ENCODE results near the gene ZBTB12. TPM values are rescaled to one million over a fixed set of nuclear protein-coding genes. Genes with fewer than 3 reads are reported as not detected.

Gene ZBTB12
- total and polyA plus RNA-seq, 2 of the 13 experiments (the other 11 are each of a cell fraction or from before 2014, with no cell fraction given): 4.8 to 6.0 TPM

DNA sequence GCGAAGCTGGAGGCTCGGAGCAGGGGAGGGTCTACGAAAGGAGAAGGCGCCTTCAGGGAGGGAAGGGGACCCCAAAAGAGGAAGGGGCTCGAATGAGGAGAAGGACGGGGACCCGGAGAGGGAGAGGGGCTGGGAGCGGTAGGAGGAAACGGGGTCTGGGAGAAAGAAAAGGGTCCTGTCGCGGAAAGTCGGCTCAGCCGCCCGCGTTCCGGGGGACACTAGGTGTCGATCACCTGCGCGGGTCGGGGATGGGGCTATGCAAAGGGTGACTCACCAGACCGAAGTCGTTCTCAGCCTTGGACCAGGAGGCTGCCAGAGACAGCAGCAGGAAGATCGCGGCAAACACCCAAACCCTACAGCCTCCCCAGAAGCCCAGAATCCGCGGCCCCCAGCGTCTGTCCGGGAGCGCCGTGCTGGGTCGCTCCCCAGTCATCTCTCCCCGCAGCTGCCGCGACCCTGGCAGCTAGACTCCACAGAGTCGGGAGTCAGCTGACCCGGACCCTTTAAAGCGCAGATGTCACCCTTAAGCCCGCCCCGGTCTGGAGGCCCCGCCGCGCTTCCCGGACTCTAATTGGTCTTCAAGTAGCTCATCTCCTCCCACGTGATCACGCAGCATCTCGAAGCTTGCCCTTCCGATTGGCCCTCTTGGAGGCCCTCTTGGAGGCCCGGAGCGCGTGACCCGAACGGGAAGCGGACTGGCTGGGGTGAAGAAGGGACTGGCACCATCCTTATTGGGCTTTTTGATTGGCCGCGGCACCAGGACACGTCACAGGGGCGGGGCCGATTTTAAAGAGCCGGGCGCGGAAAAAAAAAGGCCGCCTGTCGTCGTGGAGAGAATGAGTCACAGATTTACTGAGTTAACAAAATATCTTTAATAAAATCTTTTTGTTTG is 39.3 kb downstream of the ZBTB12 start, which contains the start of gene NEU1 (continued):
- no peak for TF ChIP-seq ZBTB4 (CRISPR knock-in tag; IDR thresholded peaks at IDR 0.05; ENCODE audit: borderline replicate concordance)
- peak in 1 of 2 experiments; percentile 49; a peak in 2 of 4 replicates for TF ChIP-seq EP300 (IDR thresholded peaks at IDR 0.05; ENCODE audit: low read depth in 2 of 2, low read length in 2 of 2)
- no peak; the same call in 1 of the 2 replicates for TF ChIP-seq EP300 (CRISPR knock-in tag; IDR thresholded peaks at IDR 0.05; ENCODE audit: borderline replicate concordance)
- TF ChIP-seq ZNF205 (CRISPR knock-in tag; IDR thresholded peaks at IDR 0.05): peak; percentile 95
- peak; percentile 70; the same call in 1 of the 2 replicates for TF ChIP-seq DNMT3B (CRISPR knock-in tag; conservative IDR thresholded peaks at IDR 0.05)
- TF ChIP-seq KAT2B (IDR thresholded peaks at IDR 0.05; ENCODE audit: borderline replicate concordance, low read depth, low read length): no peak
- TF ChIP-seq SCMH1 (CRISPR knock-in tag; IDR thresholded peaks at IDR 0.05; ENCODE audit: borderline replicate concordance): no peak
- TF ChIP-seq ZNF598 (CRISPR knock-in tag; IDR thresholded peaks at IDR 0.05; ENCODE audit: borderline replicate concordance): no peak
- TF ChIP-seq, protein P1, sequence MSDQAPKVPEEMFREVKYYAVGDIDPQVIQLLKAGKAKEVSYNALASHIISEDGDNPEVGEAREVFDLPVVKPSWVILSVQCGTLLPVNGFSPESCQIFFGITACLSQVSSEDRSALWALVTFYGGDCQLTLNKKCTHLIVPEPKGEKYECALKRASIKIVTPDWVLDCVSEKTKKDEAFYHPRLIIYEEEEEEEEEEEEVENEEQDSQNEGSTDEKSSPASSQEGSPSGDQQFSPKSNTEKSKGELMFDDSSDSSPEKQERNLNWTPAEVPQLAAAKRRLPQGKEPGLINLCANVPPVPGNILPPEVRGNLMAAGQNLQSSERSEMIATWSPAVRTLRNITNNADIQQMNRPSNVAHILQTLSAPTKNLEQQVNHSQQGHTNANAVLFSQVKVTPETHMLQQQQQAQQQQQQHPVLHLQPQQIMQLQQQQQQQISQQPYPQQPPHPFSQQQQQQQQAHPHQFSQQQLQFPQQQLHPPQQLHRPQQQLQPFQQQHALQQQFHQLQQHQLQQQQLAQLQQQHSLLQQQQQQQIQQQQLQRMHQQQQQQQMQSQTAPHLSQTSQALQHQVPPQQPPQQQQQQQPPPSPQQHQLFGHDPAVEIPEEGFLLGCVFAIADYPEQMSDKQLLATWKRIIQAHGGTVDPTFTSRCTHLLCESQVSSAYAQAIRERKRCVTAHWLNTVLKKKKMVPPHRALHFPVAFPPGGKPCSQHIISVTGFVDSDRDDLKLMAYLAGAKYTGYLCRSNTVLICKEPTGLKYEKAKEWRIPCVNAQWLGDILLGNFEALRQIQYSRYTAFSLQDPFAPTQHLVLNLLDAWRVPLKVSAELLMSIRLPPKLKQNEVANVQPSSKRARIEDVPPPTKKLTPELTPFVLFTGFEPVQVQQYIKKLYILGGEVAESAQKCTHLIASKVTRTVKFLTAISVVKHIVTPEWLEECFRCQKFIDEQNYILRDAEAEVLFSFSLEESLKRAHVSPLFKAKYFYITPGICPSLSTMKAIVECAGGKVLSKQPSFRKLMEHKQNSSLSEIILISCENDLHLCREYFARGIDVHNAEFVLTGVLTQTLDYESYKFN (CRISPR knock-in tag; conservative IDR thresholded peaks at IDR 0.05): peak; percentile 69
- no peak for TF ChIP-seq ZNF567 (CRISPR knock-in tag; IDR thresholded peaks at IDR 0.05; ENCODE audit: borderline replicate concordance)
- TF ChIP-seq, protein P2, sequence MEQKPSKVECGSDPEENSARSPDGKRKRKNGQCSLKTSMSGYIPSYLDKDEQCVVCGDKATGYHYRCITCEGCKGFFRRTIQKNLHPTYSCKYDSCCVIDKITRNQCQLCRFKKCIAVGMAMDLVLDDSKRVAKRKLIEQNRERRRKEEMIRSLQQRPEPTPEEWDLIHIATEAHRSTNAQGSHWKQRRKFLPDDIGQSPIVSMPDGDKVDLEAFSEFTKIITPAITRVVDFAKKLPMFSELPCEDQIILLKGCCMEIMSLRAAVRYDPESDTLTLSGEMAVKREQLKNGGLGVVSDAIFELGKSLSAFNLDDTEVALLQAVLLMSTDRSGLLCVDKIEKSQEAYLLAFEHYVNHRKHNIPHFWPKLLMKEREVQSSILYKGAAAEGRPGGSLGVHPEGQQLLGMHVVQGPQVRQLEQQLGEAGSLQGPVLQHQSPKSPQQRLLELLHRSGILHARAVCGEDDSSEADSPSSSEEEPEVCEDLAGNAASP (CRISPR knock-in tag; IDR thresholded peaks at IDR 0.05; ENCODE audit: borderline replicate concordance): peak; percentile 46
- no peak for TF ChIP-seq ZSCAN30 (CRISPR knock-in tag; IDR thresholded peaks at IDR 0.05)
- TF ChIP-seq ADNP (CRISPR knock-in tag; IDR thresholded peaks at IDR 0.05): no peak
- TF ChIP-seq RBM39 (IDR thresholded peaks at IDR 0.05; ENCODE audit: low read depth, low read length, poor library complexity, severe bottlenecking): peak; percentile 98

Data from HepG2 (cell line).